GM12873 (cell line): Measurements from ENCODE around the gene SGIP1.

Experiments used
- TF ChIP-seq, protein P1 (sequence below): IDR thresholded peaks from 2 replicates; pipeline ENCODE4 v1.5.1; 2012; ENCODE audit warnings: low read depth, mild to moderate bottlenecking, moderate library complexity, low read length, control low read depth; ENCODE audit not compliant: insufficient read depth; ENCODE audit errors: missing control alignments

SGIP1 gene

DNA sequence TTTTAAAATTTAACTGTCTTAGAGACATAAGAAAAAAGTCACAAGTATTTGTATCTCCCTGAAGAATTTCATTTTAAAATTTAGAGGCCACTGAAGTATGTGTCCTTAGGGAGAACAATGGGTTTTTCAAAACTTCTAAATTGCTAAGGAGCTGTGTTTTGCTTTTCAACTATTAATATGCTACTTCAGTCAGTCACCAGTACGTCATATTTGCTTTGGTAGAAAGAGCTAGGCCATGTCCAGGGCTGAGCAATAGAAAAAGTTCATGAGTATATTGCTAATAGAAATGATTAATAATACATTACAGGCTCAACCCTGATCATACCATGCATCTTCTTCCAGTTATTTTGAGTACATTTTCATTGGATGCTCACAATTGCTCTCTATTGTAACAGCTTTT lies 1.7 kb upstream of the SGIP1 start:
- TF ChIP-seq, protein P1, sequence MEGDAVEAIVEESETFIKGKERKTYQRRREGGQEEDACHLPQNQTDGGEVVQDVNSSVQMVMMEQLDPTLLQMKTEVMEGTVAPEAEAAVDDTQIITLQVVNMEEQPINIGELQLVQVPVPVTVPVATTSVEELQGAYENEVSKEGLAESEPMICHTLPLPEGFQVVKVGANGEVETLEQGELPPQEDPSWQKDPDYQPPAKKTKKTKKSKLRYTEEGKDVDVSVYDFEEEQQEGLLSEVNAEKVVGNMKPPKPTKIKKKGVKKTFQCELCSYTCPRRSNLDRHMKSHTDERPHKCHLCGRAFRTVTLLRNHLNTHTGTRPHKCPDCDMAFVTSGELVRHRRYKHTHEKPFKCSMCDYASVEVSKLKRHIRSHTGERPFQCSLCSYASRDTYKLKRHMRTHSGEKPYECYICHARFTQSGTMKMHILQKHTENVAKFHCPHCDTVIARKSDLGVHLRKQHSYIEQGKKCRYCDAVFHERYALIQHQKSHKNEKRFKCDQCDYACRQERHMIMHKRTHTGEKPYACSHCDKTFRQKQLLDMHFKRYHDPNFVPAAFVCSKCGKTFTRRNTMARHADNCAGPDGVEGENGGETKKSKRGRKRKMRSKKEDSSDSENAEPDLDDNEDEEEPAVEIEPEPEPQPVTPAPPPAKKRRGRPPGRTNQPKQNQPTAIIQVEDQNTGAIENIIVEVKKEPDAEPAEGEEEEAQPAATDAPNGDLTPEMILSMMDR: no peak

- TF ChIP-seq, protein P1: no peak
Measured at GRCh38 chr1:66532798-66533783, 862 bp upstream of the SGIP1 start.

- TF ChIP-seq, protein P1: no peak
Measured at GRCh38 chr1:66535061-66535460, 1.1 kb downstream of the SGIP1 start.

DNA sequence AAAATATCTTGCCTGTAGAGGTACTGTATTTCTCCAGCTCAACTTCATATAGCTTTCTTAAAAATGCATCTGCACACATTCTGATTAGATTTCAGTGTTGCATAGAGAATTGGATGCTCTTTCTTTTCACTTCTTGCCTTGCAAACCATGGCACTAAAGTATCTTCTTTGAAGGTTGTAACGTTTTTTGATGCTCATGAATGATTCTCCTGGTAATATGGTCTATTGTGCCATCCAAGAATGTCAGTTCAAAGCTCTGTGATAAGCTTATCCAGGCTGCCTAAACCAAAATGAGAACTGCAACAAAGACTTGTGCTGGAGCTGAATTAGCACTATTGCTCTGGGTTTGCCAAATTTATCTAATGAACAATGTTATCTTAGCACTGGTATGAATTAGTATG lies 1.9 kb downstream of the SGIP1 start:
- TF ChIP-seq, protein P1: no peak

GRCh38 chr1:66537718-66538117 lies 3.8 kb downstream of the SGIP1 start:
- TF ChIP-seq, protein P1: no peak

GRCh38 chr1:66539491-66539890 lies 5.5 kb downstream of the SGIP1 start:
- TF ChIP-seq, protein P1: no peak

- TF ChIP-seq, protein P1: no peak
Measured at GRCh38 chr1:66540434-66541032, 6.6 kb downstream of the SGIP1 start.
